D721Med (cell line): ENCODE data around the gene ZNF366.

Experiments
- DNase-seq: peaks from one replicate; pipeline ENCODE4 v3.0.0; 2011; ENCODE audit warnings: low spot score; ENCODE audit not compliant: insufficient read length
- FAIRE-seq: peaks from 2 replicates; lab custom pipeline; 2011; peaks lifted over from hg19 to GRCh38; lab: Jason Lieb, UNC
- CTCF ChIP-seq: IDR thresholded peaks from 2 replicates; pipeline ENCODE4 v1.5.1; 2012; ENCODE audit warnings: mild to moderate bottlenecking, control low read depth; ENCODE audit not compliant: insufficient read depth; ENCODE audit errors: missing control alignments

ZNF366 gene

GRCh38 chr5:72463449-72464052 lies 43.7 kb downstream of the ZNF366 start:
- TF ChIP-seq CTCF, result no peak
- no peak for DNase-seq
- FAIRE-seq, result no peak

GRCh38 chr5:72460413-72460812 lies 46.8 kb downstream of the ZNF366 start:
- TF ChIP-seq CTCF, result no peak
- FAIRE-seq, result no peak
- DNase-seq, result no peak

GRCh38 chr5:72459913-72460312 lies 47.3 kb downstream of the ZNF366 start:
- no peak for TF ChIP-seq CTCF
- no peak for FAIRE-seq

GRCh38 chr5:72459089-72459661 lies 48.0 kb downstream of the ZNF366 start:
- FAIRE-seq (no peak), DNase-seq (no peak)
- no peak for TF ChIP-seq CTCF

More at GRCh38 chr5:72459913-72460312, 47.3 kb downstream of the ZNF366 start:
- DNase-seq, result no peak

- DNase-seq, result no peak
- TF ChIP-seq CTCF, result no peak
- no peak for FAIRE-seq
Measured at GRCh38 chr5:72458407-72458806, 48.8 kb downstream of the ZNF366 start.

GRCh38 chr5:72457491-72457890 lies 49.7 kb downstream of the ZNF366 start:
- FAIRE-seq (no peak), DNase-seq (no peak)
- TF ChIP-seq CTCF, result no peak

- peak; percentile 16 for FAIRE-seq
- no peak for TF ChIP-seq CTCF
- no peak for DNase-seq
Measured at GRCh38 chr5:72456391-72457074, 50.7 kb downstream of the ZNF366 start.
